ENCODE data around the gene TES.
A peak's percentile ranks its signal among the peaks of the same experiment; 100 is the strongest.
"Not testable (repeated sequence)": the region's sequence is repeated elsewhere in the genome, so short reads cannot be mapped to it uniquely, and the experiment has no call there.

The TES gene

DNA sequence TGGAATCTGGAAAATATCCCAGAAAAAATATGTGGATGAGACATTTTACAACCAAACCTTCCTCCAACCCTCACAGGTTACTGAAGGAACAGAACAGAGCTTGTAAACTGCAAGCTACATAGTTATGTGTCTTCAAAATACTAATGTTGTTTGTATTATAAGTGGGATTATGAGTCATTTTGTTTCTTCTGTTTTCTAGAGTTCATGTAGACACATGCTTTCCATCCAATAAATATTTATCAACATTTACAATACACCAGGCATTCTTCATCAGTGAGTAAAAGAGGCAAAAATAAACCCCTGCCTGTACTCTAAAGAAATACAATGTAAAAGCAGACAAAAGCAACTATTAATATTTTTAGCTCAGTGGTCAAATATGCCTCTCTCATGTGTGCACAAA is 38.0 kb upstream of the TES start:
- DNase-seq, result no peak
- H3K4me1 ChIP-seq (ENCODE audit: control insufficient read depth, low read depth, low read length), result no peaks in the 10 kb centered on the region
- H3K56ac ChIP-seq (ENCODE audit: low read length), result no peak overlapping the region
- H3K4me3 ChIP-seq (ENCODE audit: low read length), result no peak overlapping the region
- no peaks in the 10 kb centered on the region for H3K79me1 ChIP-seq (ENCODE audit: low read length)
- H3K4ac ChIP-seq (ENCODE audit: low read depth, low read length), result no peak overlapping the region
- no peak overlapping the region for H3K18ac ChIP-seq (ENCODE audit: low read length)
- H2AK5ac ChIP-seq (ENCODE audit: low read length), result no peak overlapping the region
- no peak overlapping the region for H4K8ac ChIP-seq (ENCODE audit: low read depth, low read length)
- no peak overlapping the region for H2BK5ac ChIP-seq (ENCODE audit: low read length)
- no peaks in the 10 kb centered on the region for H3K79me2 ChIP-seq (ENCODE audit: control insufficient read depth, insufficient read depth, low read length)
- H3K27ac ChIP-seq (ENCODE audit: low read depth, low read length), result no peak overlapping the region
- no peak overlapping the region for H4K5ac ChIP-seq (ENCODE audit: low read length)
- H3K9ac ChIP-seq (ENCODE audit: low read length), result no peak overlapping the region
- no peaks in the 10 kb centered on the region for H3K36me3 ChIP-seq (ENCODE audit: control insufficient read depth, insufficient read depth, low read length)
- no peak overlapping the region for H2BK15ac ChIP-seq (replicated peaks; ENCODE audit: low read depth)
- no peaks in the 10 kb centered on the region for H3K27me3 ChIP-seq (ENCODE audit: insufficient read depth, low read length, poor library complexity)
- no peak overlapping the region for H2BK120ac ChIP-seq (ENCODE audit: low read depth, low read length)
- no peak overlapping the region for H3K4me2 ChIP-seq (ENCODE audit: low read length)
- no peak overlapping the region for H3K23ac ChIP-seq (ENCODE audit: low read length)

DNA sequence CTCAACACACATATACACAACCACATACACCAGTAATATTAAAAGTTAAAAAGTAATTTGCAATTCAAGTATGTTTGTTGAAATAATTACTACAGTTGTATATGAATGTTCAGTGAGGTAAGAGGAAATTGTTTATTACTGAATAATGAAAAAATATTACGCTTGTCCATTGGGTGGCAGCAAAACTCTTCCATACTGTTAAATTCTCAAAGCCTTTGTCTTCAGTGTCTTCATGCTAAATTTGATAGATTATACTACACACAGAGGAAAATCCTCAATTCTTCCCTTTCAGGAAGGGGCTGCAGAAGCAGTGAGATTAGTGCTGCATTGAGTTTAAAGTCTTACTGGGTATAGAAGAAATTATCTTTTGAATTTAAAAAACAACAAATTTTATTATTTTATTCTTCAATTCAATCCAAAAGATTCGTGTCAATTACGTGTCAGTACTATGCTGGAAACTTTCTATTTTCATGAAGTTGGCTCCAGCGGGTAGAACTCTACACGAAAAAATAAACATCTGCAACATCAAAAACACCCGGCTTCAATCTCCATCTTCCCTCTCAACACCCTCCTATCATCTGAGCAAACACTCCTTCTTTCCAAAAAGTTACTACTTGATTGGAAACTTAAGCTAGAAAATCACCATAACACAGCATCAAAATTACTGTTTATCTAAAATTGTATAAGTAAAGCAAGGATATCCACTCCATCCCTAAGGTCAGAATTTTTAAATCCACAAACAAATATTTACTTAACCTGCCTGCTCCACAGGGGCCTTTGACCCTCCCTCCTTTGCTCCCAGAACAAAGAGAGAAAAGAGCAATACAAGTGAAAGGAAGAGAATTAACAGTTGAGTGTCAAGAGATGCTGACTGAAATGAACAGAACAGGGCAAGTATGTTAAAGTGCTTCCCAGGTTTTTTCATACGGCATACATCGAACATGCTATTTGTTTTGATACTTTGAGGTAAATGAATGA is 37.0 kb upstream of the TES start:
- no peak overlapping the region for H3K4me2 ChIP-seq (ENCODE audit: low read length)
- no peak overlapping the region for H3K18ac ChIP-seq (ENCODE audit: low read length)
- H3K27me3 ChIP-seq (ENCODE audit: insufficient read depth, low read length, poor library complexity), result no peaks in the 10 kb centered on the region
- H3K23ac ChIP-seq (ENCODE audit: low read length), result no peak overlapping the region
- H3K4ac ChIP-seq (ENCODE audit: low read depth, low read length), result no peak overlapping the region
- H3K27ac ChIP-seq (ENCODE audit: low read depth, low read length), result no peak overlapping the region
- no peak overlapping the region for H3K9ac ChIP-seq (ENCODE audit: low read length)
- no peaks in the 10 kb centered on the region for H3K79me1 ChIP-seq (ENCODE audit: low read length)
- H3K4me3 ChIP-seq (ENCODE audit: low read length), result no peak overlapping the region
- peak; percentile 40 for DNase-seq
- H4K8ac ChIP-seq (ENCODE audit: low read depth, low read length), result no peak overlapping the region
- no CpG with 5 or more reads among the region's 8 CpGs for WGBS (ENCODE audit: extremely low coverage, insufficient coverage, low lambda C conversion rate)
- H3K4me1 ChIP-seq (ENCODE audit: control insufficient read depth, low read depth, low read length), result no peaks in the 10 kb centered on the region
- no peak overlapping the region for H3K56ac ChIP-seq (ENCODE audit: low read length)
- H2AK5ac ChIP-seq (ENCODE audit: low read length), result no peak overlapping the region
- no peaks in the 10 kb centered on the region for H3K36me3 ChIP-seq (ENCODE audit: control insufficient read depth, insufficient read depth, low read length)
- H2BK15ac ChIP-seq (replicated peaks; ENCODE audit: low read depth), result no peak overlapping the region
- no peak overlapping the region for H2BK120ac ChIP-seq (ENCODE audit: low read depth, low read length)
- H3K79me2 ChIP-seq (ENCODE audit: control insufficient read depth, insufficient read depth, low read length), result no peaks in the 10 kb centered on the region
- H2BK5ac ChIP-seq (ENCODE audit: low read length), result no peak overlapping the region
- no peak overlapping the region for H4K5ac ChIP-seq (ENCODE audit: low read length)

DNA sequence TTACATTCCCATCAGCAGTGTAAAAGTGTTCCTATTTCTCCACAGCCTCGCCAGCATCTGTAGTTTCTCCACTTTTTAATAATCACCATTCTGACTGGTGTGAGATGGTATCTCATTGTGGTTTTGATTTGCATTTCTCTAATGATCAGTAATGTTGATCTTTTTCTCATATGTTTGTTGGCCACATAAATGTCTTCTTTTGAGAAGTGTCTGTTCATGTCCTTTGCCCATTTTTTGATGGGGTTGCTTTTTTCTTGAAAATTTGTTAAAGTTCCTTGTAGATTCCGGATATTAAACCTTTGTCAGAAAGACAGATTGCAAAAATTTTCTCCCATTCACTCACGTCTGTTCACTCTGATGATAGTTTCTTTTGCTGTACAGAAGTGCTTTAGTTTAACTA is 35.2 kb upstream of the TES start:
- not testable (repeated sequence) for H3K56ac ChIP-seq (ENCODE audit: low read length); H3K9ac ChIP-seq (ENCODE audit: low read length)
- no CpG with 5 or more reads among the region's 3 CpGs for WGBS (ENCODE audit: extremely low coverage, insufficient coverage, low lambda C conversion rate)

DNA sequence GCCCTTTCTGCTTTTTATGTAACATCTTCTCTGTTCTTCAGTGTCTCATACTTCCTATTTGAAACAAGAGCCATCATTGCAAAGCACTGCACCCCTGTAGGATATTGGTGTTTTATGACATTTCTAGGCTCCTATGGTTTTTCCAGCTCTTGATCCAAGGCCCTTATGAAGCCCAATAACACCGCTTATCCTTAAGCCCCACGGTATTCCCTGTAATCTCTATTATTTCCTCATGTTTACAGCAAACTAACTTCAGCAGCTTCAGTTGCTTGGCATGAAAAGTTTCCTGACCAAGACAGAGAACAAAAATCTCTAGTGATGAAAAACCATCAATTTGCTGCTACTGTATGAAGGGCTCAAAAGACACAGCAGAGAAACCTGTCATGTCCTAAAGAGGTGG is 34.1 kb upstream of the TES start:
- no peak overlapping the region for H3K56ac ChIP-seq (ENCODE audit: low read length)
- H2BK15ac ChIP-seq (replicated peaks; ENCODE audit: low read depth), result no peak overlapping the region
- no peak overlapping the region for H2BK120ac ChIP-seq (ENCODE audit: low read depth, low read length)
- no peak overlapping the region for H4K5ac ChIP-seq (ENCODE audit: low read length)
- H3K36me3 ChIP-seq (ENCODE audit: control insufficient read depth, insufficient read depth, low read length), result no peaks in the 10 kb centered on the region
- no peak overlapping the region for H3K4me2 ChIP-seq (ENCODE audit: low read length)
- no peak overlapping the region for H3K4ac ChIP-seq (ENCODE audit: low read depth, low read length)
- no peak overlapping the region for H3K27ac ChIP-seq (ENCODE audit: low read depth, low read length)
- H3K18ac ChIP-seq (ENCODE audit: low read length), result no peak overlapping the region
- DNase-seq, result no peak
- H3K4me1 ChIP-seq (ENCODE audit: control insufficient read depth, low read depth, low read length), result no peaks in the 10 kb centered on the region
- no peaks in the 10 kb centered on the region for H3K27me3 ChIP-seq (ENCODE audit: insufficient read depth, low read length, poor library complexity)
- no peak overlapping the region for H3K23ac ChIP-seq (ENCODE audit: low read length)
- no peak overlapping the region for H3K9ac ChIP-seq (ENCODE audit: low read length)
- H3K79me2 ChIP-seq (ENCODE audit: control insufficient read depth, insufficient read depth, low read length), result no peaks in the 10 kb centered on the region
- no peak overlapping the region for H2AK5ac ChIP-seq (ENCODE audit: low read length)
- WGBS (ENCODE audit: extremely low coverage, insufficient coverage, low lambda C conversion rate), result no CpG with 5 or more reads among the region's 2 CpGs
- H4K8ac ChIP-seq (ENCODE audit: low read depth, low read length), result no peak overlapping the region
- H2BK5ac ChIP-seq (ENCODE audit: low read length), result no peak overlapping the region
- H3K79me1 ChIP-seq (ENCODE audit: low read length), result no peaks in the 10 kb centered on the region
- H3K4me3 ChIP-seq (ENCODE audit: low read length), result no peak overlapping the region

More for the DNA sequence above, 35.2 kb upstream of the TES start:
- H3K23ac ChIP-seq (ENCODE audit: low read length); H3K4me2 ChIP-seq (ENCODE audit: low read length); H3K27me3 ChIP-seq (ENCODE audit: insufficient read depth, low read length, poor library complexity); H2BK120ac ChIP-seq (ENCODE audit: low read depth, low read length); H4K8ac ChIP-seq (ENCODE audit: low read depth, low read length); H3K79me2 ChIP-seq (ENCODE audit: control insufficient read depth, insufficient read depth, low read length); H3K36me3 ChIP-seq (ENCODE audit: control insufficient read depth, insufficient read depth, low read length); DNase-seq; H3K4me1 ChIP-seq (ENCODE audit: control insufficient read depth, low read depth, low read length); H2AK5ac ChIP-seq (ENCODE audit: low read length); H3K18ac ChIP-seq (ENCODE audit: low read length); H2BK5ac ChIP-seq (ENCODE audit: low read length); H3K79me1 ChIP-seq (ENCODE audit: low read length); H3K4ac ChIP-seq (ENCODE audit: low read depth, low read length); H2BK15ac ChIP-seq (replicated peaks; ENCODE audit: low read depth); H3K4me3 ChIP-seq (ENCODE audit: low read length); H4K5ac ChIP-seq (ENCODE audit: low read length); H3K27ac ChIP-seq (ENCODE audit: low read depth, low read length): not testable (repeated sequence)

- Histone ChIP-seq H3K4me3 (ENCODE audit: low read length) (no peak overlapping the region), H2BK15ac (replicated peaks; ENCODE audit: low read depth) (no peak overlapping the region), H3K4me1 (ENCODE audit: control insufficient read depth, low read depth, low read length) (no peaks in the 10 kb centered on the region), H4K8ac (ENCODE audit: low read depth, low read length) (no peak overlapping the region), H2BK120ac (ENCODE audit: low read depth, low read length) (no peak overlapping the region), H2AK5ac (ENCODE audit: low read length) (no peak overlapping the region), H3K4ac (ENCODE audit: low read depth, low read length) (no peak overlapping the region), H3K79me1 (ENCODE audit: low read length) (no peaks in the 10 kb centered on the region), H4K5ac (ENCODE audit: low read length) (no peak overlapping the region), H3K27me3 (ENCODE audit: insufficient read depth, low read length, poor library complexity) (no peaks in the 10 kb centered on the region), H3K27ac (ENCODE audit: low read depth, low read length) (no peak overlapping the region), H3K36me3 (ENCODE audit: control insufficient read depth, insufficient read depth, low read length) (no peaks in the 10 kb centered on the region), H3K18ac (ENCODE audit: low read length) (no peak overlapping the region), H3K9ac (ENCODE audit: low read length) (no peak overlapping the region), H3K79me2 (ENCODE audit: control insufficient read depth, insufficient read depth, low read length) (no peaks in the 10 kb centered on the region), H3K4me2 (ENCODE audit: low read length) (no peak overlapping the region), H3K56ac (ENCODE audit: low read length) (no peak overlapping the region), H3K23ac (ENCODE audit: low read length) (no peak overlapping the region), H2BK5ac (ENCODE audit: low read length) (no peak overlapping the region)
- DNase-seq, result no peak
- no CpG with 5 or more reads among the region's 3 CpGs for WGBS (ENCODE audit: extremely low coverage, insufficient coverage, low lambda C conversion rate)
These were observed 33.3 kb upstream of the TES start for GRCh38 chr7:116177009-116177408.

GRCh38 chr7:116180302-116180701 is 30.0 kb upstream of the TES start:
- H4K8ac ChIP-seq (ENCODE audit: low read depth, low read length), result no peak overlapping the region
- H3K4ac ChIP-seq (ENCODE audit: low read depth, low read length), result no peak overlapping the region
- H3K4me1 ChIP-seq (ENCODE audit: control insufficient read depth, low read depth, low read length), result no peaks in the 10 kb centered on the region
- no peak overlapping the region for H3K4me3 ChIP-seq (ENCODE audit: low read length)
- H2BK15ac ChIP-seq (replicated peaks; ENCODE audit: low read depth), result no peak overlapping the region
- H3K27ac ChIP-seq (ENCODE audit: low read depth, low read length), result no peak overlapping the region
- no peak overlapping the region for H3K4me2 ChIP-seq (ENCODE audit: low read length)
- WGBS (ENCODE audit: extremely low coverage, insufficient coverage, low lambda C conversion rate), result no CpG with 5 or more reads among the region's 2 CpGs
- no peak overlapping the region for H2AK5ac ChIP-seq (ENCODE audit: low read length)
- H3K79me1 ChIP-seq (ENCODE audit: low read length), result no peaks in the 10 kb centered on the region
- H3K9ac ChIP-seq (ENCODE audit: low read length), result no peak overlapping the region
- H4K5ac ChIP-seq (ENCODE audit: low read length), result no peak overlapping the region
- H2BK5ac ChIP-seq (ENCODE audit: low read length), result no peak overlapping the region
- H3K18ac ChIP-seq (ENCODE audit: low read length), result no peak overlapping the region
- H2BK120ac ChIP-seq (ENCODE audit: low read depth, low read length), result no peak overlapping the region
- no peaks in the 10 kb centered on the region for H3K79me2 ChIP-seq (ENCODE audit: control insufficient read depth, insufficient read depth, low read length)
- DNase-seq, result peak; percentile 79
- H3K36me3 ChIP-seq (ENCODE audit: control insufficient read depth, insufficient read depth, low read length), result no peaks in the 10 kb centered on the region
- no peak overlapping the region for H3K23ac ChIP-seq (ENCODE audit: low read length)
- H3K56ac ChIP-seq (ENCODE audit: low read length), result no peak overlapping the region
- H3K27me3 ChIP-seq (ENCODE audit: insufficient read depth, low read length, poor library complexity), result no peaks in the 10 kb centered on the region

All from mesendoderm (in vitro differentiated cells).